HepG2 (cell line): Measurements from ENCODE around the gene MAN2A2. TPM values are rescaled to one million over a fixed set of nuclear protein-coding genes. Genes with fewer than 3 reads are reported as not detected.
A peak's percentile ranks its signal among the peaks of the same experiment; 100 is the strongest.

ENCODE experiments used
- BHLHE40 ChIP-seq: IDR thresholded peaks from 2 replicates; pipeline ENCODE4 v1.6.1; 2011; ENCODE audit warnings: low read length, improper control_type of control experiment
- MED1 ChIP-seq: sonication (generic); formaldehyde crosslinking; IDR thresholded peaks from 2 replicates; pipeline ENCODE4 v1.4.0; 2020; ENCODE audit warnings: missing genetic modification reagents
- NFKB2 ChIP-seq: sonication (generic); formaldehyde crosslinking; IDR thresholded peaks from 2 replicates; pipeline ENCODE4 v1.4.0; 2020; ENCODE audit warnings: missing genetic modification reagents, borderline replicate concordance
- PHF5A ChIP-seq: IDR thresholded peaks from one replicate; pipeline ENCODE4 v1.6.1; 2018; ENCODE audit warnings: low read depth, missing genetic modification reagents; ENCODE audit not compliant: unreplicated experiment
- RBM39 ChIP-seq: fragments of 200-400 bp; formaldehyde crosslinking; IDR thresholded peaks from one replicate; pipeline ENCODE4 v1.6.1; 2018; ENCODE audit warnings: antibody characterized with exemption, mild to moderate bottlenecking, low read depth, low read length; ENCODE audit not compliant: poor library complexity, severe bottlenecking
- RXRB ChIP-seq: IDR thresholded peaks from 2 replicates; pipeline ENCODE4 v1.6.1; 2016; ENCODE audit warnings: borderline replicate concordance, missing genetic modification reagents, missing compliant biosample characterization
- STAG1 ChIP-seq: sonication (generic); formaldehyde crosslinking; IDR thresholded peaks from 2 replicates; pipeline ENCODE4 v1.4.0; 2020; ENCODE audit warnings: missing genetic modification reagents
- THAP11 ChIP-seq: IDR thresholded peaks from 2 replicates; pipeline ENCODE4 v1.6.1; 2016; ENCODE audit warnings: missing biosample characterization, missing genetic modification reagents
- ZBTB7B ChIP-seq: sonication (generic); formaldehyde crosslinking; IDR thresholded peaks from 2 replicates; pipeline ENCODE4 v1.4.0; 2020; ENCODE audit warnings: missing genetic modification reagents
- ZNF816 ChIP-seq: sonication (generic); formaldehyde crosslinking; IDR thresholded peaks from 2 replicates; pipeline ENCODE4 v1.8.0; 2022; ENCODE audit warnings: missing genetic modification reagents, mild to moderate bottlenecking, borderline replicate concordance
- polyA plus RNA-seq, 8 experiments: library from polyadenylated mRNA; depleted of rRNA in 3 of 8; stranded (reverse) in 7 of 8; unstranded in 1 of 8; fragments of >200 nt; fragmentation: Illumina TruSeq in 4 of 8; extraction: Trizol in 4 of 8; gene quantifications; 2 replicates each; pipeline versions ENCODE4 v1.2.1 to v1.2.3, GENCODE V29; 2011 to 2016; ENCODE audit warnings: low read depth in 4 of 8, missing spikeins in 1 of 8, mixed read lengths in 1 of 8; ENCODE audit not compliant: insufficient read depth in 1 of 8
- total RNA-seq, 5 experiments: library from RNA; depleted of rRNA; stranded (reverse); fragments of >200 nt; fragmentation: Illumina TruSeq; extraction: Trizol; gene quantifications; 2 replicates each; pipeline ENCODE4 v1.2.3, GENCODE V29; 2016; ENCODE audit warnings: low read depth in 1 of 5
- TF ChIP-seq, protein P1 (sequence below): IDR thresholded peaks from 2 replicates; pipeline ENCODE4 v1.6.1; 2016; ENCODE audit warnings: low read depth, missing genetic modification reagents, missing compliant biosample characterization
- TF ChIP-seq, protein P2 (sequence below): sonication (generic); formaldehyde crosslinking; IDR thresholded peaks from 2 replicates; pipeline ENCODE4 v1.5.1; 2020; ENCODE audit warnings: mild to moderate bottlenecking, missing genetic modification reagents, moderate library complexity
- TF ChIP-seq, protein P3 (sequence below): sonication (generic); formaldehyde crosslinking; IDR thresholded peaks from 2 replicates; pipeline ENCODE4 v1.8.1; 2023; ENCODE audit warnings: missing genetic modification reagents, inconsistent platforms, borderline replicate concordance
- TF ChIP-seq, protein P4 (sequence below), 2 experiments: sonication (generic) in 1 of 2; formaldehyde crosslinking in 1 of 2; IDR thresholded peaks; 2 replicates each; pipeline versions ENCODE4 v1.4.0 to v1.6.1; 2018 to 2020; ENCODE audit warnings: missing genetic modification reagents in 2 of 2, borderline replicate concordance in 1 of 2, low read depth in 1 of 2, mild to moderate bottlenecking in 1 of 2, missing biosample characterization in 1 of 2

Gene MAN2A2
- total and polyA plus RNA-seq, 2 of the 13 experiments (the other 11 are each of a cell fraction or from before 2014, with no cell fraction given), result 17.5 to 51.5 TPM

DNA sequence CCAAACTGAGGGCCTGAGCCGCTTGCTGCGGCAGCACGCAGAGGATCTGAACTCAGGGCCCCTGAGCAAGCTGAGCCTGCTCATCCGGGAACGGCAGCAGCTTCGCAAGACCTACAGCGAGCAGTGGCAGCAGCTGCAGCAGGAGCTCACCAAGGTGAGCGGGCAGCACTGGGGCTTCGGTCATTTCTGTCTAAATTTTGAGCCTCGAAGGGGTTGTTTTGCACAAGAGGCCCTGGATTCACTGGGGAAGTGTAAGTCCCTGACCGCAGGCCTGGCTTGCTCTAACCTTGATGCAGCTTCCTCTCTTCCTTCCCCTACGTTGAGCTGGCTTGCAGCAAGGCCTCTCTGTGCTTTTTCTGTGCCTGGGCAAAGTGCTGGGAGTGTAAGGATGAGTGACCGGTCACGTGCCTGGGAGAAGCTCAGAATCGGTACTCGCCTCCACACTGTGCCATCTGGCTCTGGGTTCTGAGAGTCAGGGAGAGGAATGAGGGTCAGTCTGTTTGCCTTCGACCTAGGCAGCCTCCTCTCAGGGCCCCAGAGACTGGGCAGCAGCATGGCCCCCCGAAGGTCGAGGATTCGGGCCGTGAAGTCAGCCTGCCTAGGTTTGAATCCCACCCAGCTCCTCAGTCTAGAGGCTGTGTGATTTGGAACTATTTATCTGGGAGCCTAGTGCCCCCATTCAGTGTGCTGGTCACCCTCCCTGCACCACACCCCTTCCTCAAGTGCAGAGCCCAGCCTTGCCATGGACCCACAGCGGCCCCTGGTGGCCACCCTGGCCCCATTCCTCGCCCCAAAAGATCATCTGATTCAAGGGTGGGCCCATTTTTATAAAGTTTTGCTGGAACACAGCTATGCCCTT, 17.4 kb upstream of the MAN2A2 start (continued):
- TF ChIP-seq NFKB2 (CRISPR knock-in tag) (no peak), RBM39 (peak; percentile 50), THAP11 (CRISPR knock-in tag) (0 out of 2 replicates have a peak, but pooled peaks have one; percentile 5), PHF5A (CRISPR knock-in tag) (no peak), MED1 (CRISPR knock-in tag) (no peak), STAG1 (CRISPR knock-in tag) (peak; percentile 98), RXRB (CRISPR knock-in tag) (0 out of 2 replicates have a peak, but pooled peaks have one; percentile 22), BHLHE40 (peak; percentile 40; the same call in 1 of the 2 replicates), ZNF816 (CRISPR knock-in tag) (no peak), ZBTB7B (CRISPR knock-in tag) (peak; percentile 53; the same call in 1 of the 2 replicates)
- TF ChIP-seq, protein P1, sequence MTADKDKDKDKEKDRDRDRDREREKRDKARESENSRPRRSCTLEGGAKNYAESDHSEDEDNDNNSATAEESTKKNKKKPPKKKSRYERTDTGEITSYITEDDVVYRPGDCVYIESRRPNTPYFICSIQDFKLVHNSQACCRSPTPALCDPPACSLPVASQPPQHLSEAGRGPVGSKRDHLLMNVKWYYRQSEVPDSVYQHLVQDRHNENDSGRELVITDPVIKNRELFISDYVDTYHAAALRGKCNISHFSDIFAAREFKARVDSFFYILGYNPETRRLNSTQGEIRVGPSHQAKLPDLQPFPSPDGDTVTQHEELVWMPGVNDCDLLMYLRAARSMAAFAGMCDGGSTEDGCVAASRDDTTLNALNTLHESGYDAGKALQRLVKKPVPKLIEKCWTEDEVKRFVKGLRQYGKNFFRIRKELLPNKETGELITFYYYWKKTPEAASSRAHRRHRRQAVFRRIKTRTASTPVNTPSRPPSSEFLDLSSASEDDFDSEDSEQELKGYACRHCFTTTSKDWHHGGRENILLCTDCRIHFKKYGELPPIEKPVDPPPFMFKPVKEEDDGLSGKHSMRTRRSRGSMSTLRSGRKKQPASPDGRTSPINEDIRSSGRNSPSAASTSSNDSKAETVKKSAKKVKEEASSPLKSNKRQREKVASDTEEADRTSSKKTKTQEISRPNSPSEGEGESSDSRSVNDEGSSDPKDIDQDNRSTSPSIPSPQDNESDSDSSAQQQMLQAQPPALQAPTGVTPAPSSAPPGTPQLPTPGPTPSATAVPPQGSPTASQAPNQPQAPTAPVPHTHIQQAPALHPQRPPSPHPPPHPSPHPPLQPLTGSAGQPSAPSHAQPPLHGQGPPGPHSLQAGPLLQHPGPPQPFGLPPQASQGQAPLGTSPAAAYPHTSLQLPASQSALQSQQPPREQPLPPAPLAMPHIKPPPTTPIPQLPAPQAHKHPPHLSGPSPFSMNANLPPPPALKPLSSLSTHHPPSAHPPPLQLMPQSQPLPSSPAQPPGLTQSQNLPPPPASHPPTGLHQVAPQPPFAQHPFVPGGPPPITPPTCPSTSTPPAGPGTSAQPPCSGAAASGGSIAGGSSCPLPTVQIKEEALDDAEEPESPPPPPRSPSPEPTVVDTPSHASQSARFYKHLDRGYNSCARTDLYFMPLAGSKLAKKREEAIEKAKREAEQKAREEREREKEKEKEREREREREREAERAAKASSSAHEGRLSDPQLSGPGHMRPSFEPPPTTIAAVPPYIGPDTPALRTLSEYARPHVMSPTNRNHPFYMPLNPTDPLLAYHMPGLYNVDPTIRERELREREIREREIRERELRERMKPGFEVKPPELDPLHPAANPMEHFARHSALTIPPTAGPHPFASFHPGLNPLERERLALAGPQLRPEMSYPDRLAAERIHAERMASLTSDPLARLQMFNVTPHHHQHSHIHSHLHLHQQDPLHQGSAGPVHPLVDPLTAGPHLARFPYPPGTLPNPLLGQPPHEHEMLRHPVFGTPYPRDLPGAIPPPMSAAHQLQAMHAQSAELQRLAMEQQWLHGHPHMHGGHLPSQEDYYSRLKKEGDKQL (CRISPR knock-in tag), result no peak
- TF ChIP-seq, protein P2, sequence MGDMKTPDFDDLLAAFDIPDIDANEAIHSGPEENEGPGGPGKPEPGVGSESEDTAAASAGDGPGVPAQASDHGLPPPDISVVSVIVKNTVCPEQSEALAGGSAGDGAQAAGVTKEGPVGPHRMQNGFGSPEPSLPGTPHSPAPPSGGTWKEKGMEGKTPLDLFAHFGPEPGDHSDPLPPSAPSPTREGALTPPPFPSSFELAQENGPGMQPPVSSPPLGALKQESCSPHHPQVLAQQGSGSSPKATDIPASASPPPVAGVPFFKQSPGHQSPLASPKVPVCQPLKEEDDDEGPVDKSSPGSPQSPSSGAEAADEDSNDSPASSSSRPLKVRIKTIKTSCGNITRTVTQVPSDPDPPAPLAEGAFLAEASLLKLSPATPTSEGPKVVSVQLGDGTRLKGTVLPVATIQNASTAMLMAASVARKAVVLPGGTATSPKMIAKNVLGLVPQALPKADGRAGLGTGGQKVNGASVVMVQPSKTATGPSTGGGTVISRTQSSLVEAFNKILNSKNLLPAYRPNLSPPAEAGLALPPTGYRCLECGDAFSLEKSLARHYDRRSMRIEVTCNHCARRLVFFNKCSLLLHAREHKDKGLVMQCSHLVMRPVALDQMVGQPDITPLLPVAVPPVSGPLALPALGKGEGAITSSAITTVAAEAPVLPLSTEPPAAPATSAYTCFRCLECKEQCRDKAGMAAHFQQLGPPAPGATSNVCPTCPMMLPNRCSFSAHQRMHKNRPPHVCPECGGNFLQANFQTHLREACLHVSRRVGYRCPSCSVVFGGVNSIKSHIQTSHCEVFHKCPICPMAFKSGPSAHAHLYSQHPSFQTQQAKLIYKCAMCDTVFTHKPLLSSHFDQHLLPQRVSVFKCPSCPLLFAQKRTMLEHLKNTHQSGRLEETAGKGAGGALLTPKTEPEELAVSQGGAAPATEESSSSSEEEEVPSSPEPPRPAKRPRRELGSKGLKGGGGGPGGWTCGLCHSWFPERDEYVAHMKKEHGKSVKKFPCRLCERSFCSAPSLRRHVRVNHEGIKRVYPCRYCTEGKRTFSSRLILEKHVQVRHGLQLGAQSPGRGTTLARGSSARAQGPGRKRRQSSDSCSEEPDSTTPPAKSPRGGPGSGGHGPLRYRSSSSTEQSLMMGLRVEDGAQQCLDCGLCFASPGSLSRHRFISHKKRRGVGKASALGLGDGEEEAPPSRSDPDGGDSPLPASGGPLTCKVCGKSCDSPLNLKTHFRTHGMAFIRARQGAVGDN (CRISPR knock-in tag), result peak; percentile 49
- TF ChIP-seq, protein P3, sequence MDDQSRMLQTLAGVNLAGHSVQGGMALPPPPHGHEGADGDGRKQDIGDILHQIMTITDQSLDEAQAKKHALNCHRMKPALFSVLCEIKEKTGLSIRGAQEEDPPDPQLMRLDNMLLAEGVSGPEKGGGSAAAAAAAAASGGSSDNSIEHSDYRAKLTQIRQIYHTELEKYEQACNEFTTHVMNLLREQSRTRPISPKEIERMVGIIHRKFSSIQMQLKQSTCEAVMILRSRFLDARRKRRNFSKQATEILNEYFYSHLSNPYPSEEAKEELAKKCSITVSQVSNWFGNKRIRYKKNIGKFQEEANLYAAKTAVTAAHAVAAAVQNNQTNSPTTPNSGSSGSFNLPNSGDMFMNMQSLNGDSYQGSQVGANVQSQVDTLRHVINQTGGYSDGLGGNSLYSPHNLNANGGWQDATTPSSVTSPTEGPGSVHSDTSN, result no peak
- TF ChIP-seq, protein P4, sequence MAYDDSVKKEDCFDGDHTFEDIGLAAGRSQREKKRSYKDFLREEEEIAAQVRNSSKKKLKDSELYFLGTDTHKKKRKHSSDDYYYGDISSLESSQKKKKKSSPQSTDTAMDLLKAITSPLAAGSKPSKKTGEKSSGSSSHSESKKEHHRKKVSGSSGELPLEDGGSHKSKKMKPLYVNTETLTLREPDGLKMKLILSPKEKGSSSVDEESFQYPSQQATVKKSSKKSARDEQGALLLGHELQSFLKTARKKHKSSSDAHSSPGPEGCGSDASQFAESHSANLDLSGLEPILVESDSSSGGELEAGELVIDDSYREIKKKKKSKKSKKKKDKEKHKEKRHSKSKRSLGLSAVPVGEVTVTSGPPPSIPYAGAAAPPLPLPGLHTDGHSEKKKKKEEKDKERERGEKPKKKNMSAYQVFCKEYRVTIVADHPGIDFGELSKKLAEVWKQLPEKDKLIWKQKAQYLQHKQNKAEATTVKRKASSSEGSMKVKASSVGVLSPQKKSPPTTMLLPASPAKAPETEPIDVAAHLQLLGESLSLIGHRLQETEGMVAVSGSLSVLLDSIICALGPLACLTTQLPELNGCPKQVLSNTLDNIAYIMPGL (CRISPR knock-in tag; IDR thresholded peaks at IDR 0.05; ENCODE audit: borderline replicate concordance in 1 of 2, low read depth in 1 of 2), result 0 out of 4 replicates have a peak, but pooled peaks of 1 of the 2 experiments have one; percentile 39
